ENCODE data around the gene CR1L.

The CR1L gene

GRCh38 chr1:207752456-207752998, 107.6 kb downstream of the CR1L start:
- TF ChIP-seq CEBPB (IDR thresholded peaks at IDR 0.05) (no peak), TEAD4 (IDR thresholded peaks at IDR 0.05) (no peak), MAX (IDR thresholded peaks at IDR 0.05) (peak; percentile 62; the same call in 1 of the 2 replicates), ZBTB7A (IDR thresholded peaks at IDR 0.05; ENCODE audit: low read depth) (no peak), NFIC (IDR thresholded peaks at IDR 0.05) (no peak), EGR1 (IDR thresholded peaks at IDR 0.05) (peak; percentile 83)

GRCh38 chr1:207753611-207754010, 108.7 kb downstream of the CR1L start:
- TF ChIP-seq TAF1 (IDR thresholded peaks at IDR 0.05; ENCODE audit: low read depth) (no peak), TCF12 (IDR thresholded peaks at IDR 0.05; ENCODE audit: low read depth) (no peak), EP300 (IDR thresholded peaks at IDR 0.05; ENCODE audit: borderline replicate concordance) (no peak), REST (IDR thresholded peaks at IDR 0.05; ENCODE audit: low read depth) (no peak), MAX (IDR thresholded peaks at IDR 0.05) (no peak), EGR1 (IDR thresholded peaks at IDR 0.05) (no peak), CREB1 (IDR thresholded peaks at IDR 0.05; ENCODE audit: low read depth) (no peak), NFIC (IDR thresholded peaks at IDR 0.05) (no peak), TEAD4 (IDR thresholded peaks at IDR 0.05) (no peak), FOXM1 (IDR thresholded peaks at IDR 0.05; ENCODE audit: borderline replicate concordance, low read depth) (no peak), USF1 (IDR thresholded peaks at IDR 0.05) (no peak), ZBTB7A (IDR thresholded peaks at IDR 0.05; ENCODE audit: low read depth) (no peak)

- TF ChIP-seq EGR1 (IDR thresholded peaks at IDR 0.05) (no peak), CEBPB (IDR thresholded peaks at IDR 0.05) (no peak), EP300 (IDR thresholded peaks at IDR 0.05; ENCODE audit: borderline replicate concordance) (no peak), USF1 (IDR thresholded peaks at IDR 0.05) (no peak), CREB1 (IDR thresholded peaks at IDR 0.05; ENCODE audit: low read depth) (no peak)
These were observed 109.1 kb downstream of the CR1L start for GRCh38 chr1:207754011-207754410.

GRCh38 chr1:207754974-207755700, 110.2 kb downstream of the CR1L start:
- TF ChIP-seq YY1 (IDR thresholded peaks at IDR 0.05; ENCODE audit: low read depth) (no peak), ZBTB7A (IDR thresholded peaks at IDR 0.05; ENCODE audit: low read depth) (no peak), FOXM1 (IDR thresholded peaks at IDR 0.05; ENCODE audit: borderline replicate concordance, low read depth) (no peak), NFIC (IDR thresholded peaks at IDR 0.05) (peak; percentile 29; the same call in 1 of the 2 replicates), REST (IDR thresholded peaks at IDR 0.05; ENCODE audit: low read depth) (no peak), CREB1 (IDR thresholded peaks at IDR 0.05; ENCODE audit: low read depth) (no peak), EP300 (IDR thresholded peaks at IDR 0.05; ENCODE audit: borderline replicate concordance) (no peak), TEAD4 (IDR thresholded peaks at IDR 0.05) (no peak), CEBPB (IDR thresholded peaks at IDR 0.05) (peak; percentile 19; the same call in 1 of the 2 replicates)

GRCh38 chr1:207755846-207756693, 111.1 kb downstream of the CR1L start:
- no peak for TF ChIP-seq NFIC (IDR thresholded peaks at IDR 0.05)
- no peak for TF ChIP-seq USF1 (IDR thresholded peaks at IDR 0.05)
- no peak for TF ChIP-seq ZBTB7A (IDR thresholded peaks at IDR 0.05; ENCODE audit: low read depth)
- TF ChIP-seq TEAD4 (IDR thresholded peaks at IDR 0.05): no peak
- TF ChIP-seq TAF1 (IDR thresholded peaks at IDR 0.05; ENCODE audit: low read depth): no peak
- TF ChIP-seq EP300 (IDR thresholded peaks at IDR 0.05; ENCODE audit: borderline replicate concordance): no peak
- TF ChIP-seq REST (IDR thresholded peaks at IDR 0.05; ENCODE audit: low read depth): no peak
